HCT116 (cell line): Measurements from ENCODE around the gene NOC4L. TPM values are rescaled to one million over a fixed set of nuclear protein-coding genes. Genes with fewer than 3 reads are reported as not detected.

Experiments used
- ATAC-seq: fragments of 200-7000 bp; cut with Tn5 transposase; 2 replicates; pipeline ENCODE4 v1.9.1; 2020; ENCODE audit warnings: mild to moderate bottlenecking, moderate library complexity
- BruUV-seq: library from RNA; stranded (reverse); fragments of 400-500 nt; replicated peaks from 2 replicates; lab custom pipeline; 2021; lab: Mats Ljungman, UMichigan
- CTCF ChIA-PET: fragments of 300-600 bp; sonication (Branson Sonifier 250); formaldehyde crosslinking; loops from one replicate; lab custom pipeline; 2021; ENCODE audit warnings: antibody characterized with exemption; lab: Charles Lee
- POLR2A ChIA-PET: fragments of 300-600, 350-600 bp; sonication (Branson Sonifier 250); formaldehyde crosslinking; loops from one replicate; lab custom pipeline; 2021; ENCODE audit warnings: antibody characterized with exemption; lab: Charles Lee
- RAD21 ChIA-PET, 2 experiments: fragments of 300-600 bp; sonication (Branson Sonifier 250); formaldehyde crosslinking; loops; one replicate each; lab custom pipeline; 2023; ENCODE audit warnings: low total read pairs in 2 of 2; ENCODE audit not compliant: uncharacterized antibody in 2 of 2, unreplicated experiment in 2 of 2, low non-redundant PET in 1 of 2; lab: Charles Lee
- DNase-seq: peaks from one replicate; pipeline ENCODE4 v3.0.0-alpha.2; 2010; ENCODE audit warnings: low read depth, low spot score
- H2AFZ ChIP-seq: fragments of 200-600 bp; shearing (Covaris generic), sonication (generic); 2 replicates; pipeline ENCODE4 v1.6.1; 2017; ENCODE audit warnings: low read depth, mixed run types, mixed read lengths, antibody characterized with exemption, low read length; ENCODE audit not compliant: poor library complexity, severe bottlenecking
- H3K27ac ChIP-seq: 2 replicates; pipeline ENCODE4 v1.5.1; 2012; ENCODE audit warnings: low read depth, low read length
- H3K27me3 ChIP-seq: fragments of 200-600 bp; sonication (generic); 2 replicates; pipeline ENCODE4 v1.6.1; 2016; ENCODE audit warnings: mixed run types, low read length, mixed read lengths; ENCODE audit not compliant: insufficient read depth
- H3K36me3 ChIP-seq, 2 experiments: fragments of 200-500 bp in 1 of 2; fragments of 200-600 bp in 1 of 2; sonication (Bioruptor generic) in 1 of 2; sonication (generic) in 1 of 2; 2 replicates each; pipeline versions ENCODE4 v1.5.1 to v1.6.1; 2014 to 2016; ENCODE audit warnings: low read length in 2 of 2, inconsistent platforms in 1 of 2, mixed read lengths in 1 of 2, mixed run types in 1 of 2; ENCODE audit not compliant: insufficient read depth in 2 of 2, control insufficient read depth in 1 of 2
- H3K4me1 ChIP-seq, 2 experiments: fragments of 200-600 bp in 1 of 2; sonication (generic) in 1 of 2; 2 replicates each; pipeline versions ENCODE4 v1.5.1 to v1.6.1; 2012 to 2017; ENCODE audit warnings: low read length in 2 of 2, inconsistent platforms in 1 of 2, mild to moderate bottlenecking in 1 of 2, mixed read lengths in 1 of 2, mixed run types in 1 of 2, moderate library complexity in 1 of 2; ENCODE audit not compliant: insufficient read depth in 2 of 2, control insufficient read depth in 1 of 2
- H3K4me2 ChIP-seq: fragments of 200-600 bp; sonication (generic); 2 replicates; pipeline ENCODE4 v1.6.1; 2017; ENCODE audit warnings: mixed run types, low read length, mixed read lengths
- H3K4me3 ChIP-seq, 2 experiments: fragments of 200-600 bp in 1 of 2; sonication (generic) in 1 of 2; replicated peaks in 1 of 2; 2 replicates each; pipeline ENCODE4 v1.5.1; 2011 to 2016; ENCODE audit warnings: low read length in 2 of 2, control low read depth in 1 of 2, low read depth in 1 of 2, mild to moderate bottlenecking in 1 of 2, mixed read lengths in 1 of 2, mixed run types in 1 of 2
- H3K79me2 ChIP-seq: fragments of 200-600 bp; sonication (generic); 2 replicates; pipeline ENCODE4 v1.6.1; 2017; ENCODE audit warnings: mild to moderate bottlenecking, mixed run types, low read length, moderate library complexity, mixed read lengths; ENCODE audit not compliant: insufficient read depth
- H3K9ac ChIP-seq: fragments of 200-600 bp; sonication (generic); 2 replicates; pipeline ENCODE4 v1.6.1; 2016; ENCODE audit warnings: low read length, mixed read lengths
- H3K9me2 ChIP-seq: fragments of 200-600 bp; sonication (generic), shearing (Covaris generic); 2 replicates; pipeline ENCODE4 v1.6.1; 2017; ENCODE audit warnings: mixed run types, mild to moderate bottlenecking, moderate library complexity; ENCODE audit not compliant: insufficient read depth
- H3K9me3 ChIP-seq, 2 experiments: fragments of 200-500 bp in 1 of 2; fragments of 200-600 bp in 1 of 2; sonication (Bioruptor generic) in 1 of 2; sonication (generic) in 1 of 2; 2 replicates each; pipeline ENCODE4 v1.6.1; 2014 to 2017; ENCODE audit warnings: low read length in 2 of 2, mixed read lengths in 2 of 2, inconsistent platforms in 1 of 2, low read depth in 1 of 2, mild to moderate bottlenecking in 1 of 2, mixed run types in 1 of 2, moderate library complexity in 1 of 2; ENCODE audit not compliant: control insufficient read depth in 1 of 2, insufficient read depth in 1 of 2
- H4K20me1 ChIP-seq: fragments of 200-600 bp; sonication (generic), shearing (Covaris generic); 2 replicates; pipeline ENCODE4 v1.6.1; 2017; ENCODE audit warnings: mixed run types, mild to moderate bottlenecking, moderate library complexity; ENCODE audit not compliant: insufficient read depth
- CBX3 ChIP-seq: IDR thresholded peaks from 2 replicates; pipeline ENCODE4 v1.6.1; 2012; ENCODE audit warnings: low read depth
- CEBPB ChIP-seq: IDR thresholded peaks from 2 replicates; pipeline ENCODE4 v1.6.1; 2012; ENCODE audit warnings: low read depth
- EGR1 ChIP-seq: IDR thresholded peaks from 2 replicates; pipeline ENCODE4 v1.6.1; 2012; ENCODE audit warnings: low read depth
- ELF1 ChIP-seq: IDR thresholded peaks from 2 replicates; pipeline ENCODE4 v1.6.1; 2012; ENCODE audit warnings: low read depth, borderline replicate concordance
- EZH2 ChIP-seq: fragments of 200-600 bp; sonication (generic); IDR thresholded peaks from 2 replicates; pipeline ENCODE4 v1.6.1; 2017; ENCODE audit warnings: antibody characterized with exemption, mixed run types
- EZH2phosphoT487 ChIP-seq: fragments of 200-600 bp; IDR thresholded peaks from 2 replicates; pipeline ENCODE4 v1.6.1; 2018; ENCODE audit warnings: antibody characterized with exemption, borderline replicate concordance
- JUND ChIP-seq: IDR thresholded peaks from 2 replicates; pipeline ENCODE4 v1.6.1; 2012
- MAX ChIP-seq: IDR thresholded peaks from 2 replicates; pipeline ENCODE4 v1.6.1; 2012
- POLR2AphosphoS5 ChIP-seq: IDR thresholded peaks from 2 replicates; pipeline ENCODE4 v1.6.1; 2011; ENCODE audit warnings: mild to moderate bottlenecking, low read depth, low read length, moderate library complexity
- RAD21 ChIP-seq: IDR thresholded peaks from 2 replicates; pipeline ENCODE4 v1.6.1; 2012; ENCODE audit warnings: low read depth, mild to moderate bottlenecking
- REST ChIP-seq: IDR thresholded peaks from 2 replicates; pipeline ENCODE4 v1.6.1; 2012; ENCODE audit warnings: low read depth
- SP1 ChIP-seq: IDR thresholded peaks from 2 replicates; pipeline ENCODE4 v1.6.1; 2012; ENCODE audit warnings: low read depth
- TCF7L2 ChIP-seq: IDR thresholded peaks from 2 replicates; pipeline ENCODE4 v1.7.0; 2011; ENCODE audit warnings: borderline replicate concordance, inconsistent platforms; ENCODE audit not compliant: insufficient read depth, insufficient read length; ENCODE audit errors: extremely low read depth
- YY1 ChIP-seq: IDR thresholded peaks from 2 replicates; pipeline ENCODE4 v1.6.1; 2011; ENCODE audit warnings: low read length, low read depth, moderate library complexity, mild to moderate bottlenecking; ENCODE audit not compliant: insufficient replicate concordance; ENCODE audit errors: extremely low read depth
- ZBTB33 ChIP-seq: IDR thresholded peaks from 2 replicates; pipeline ENCODE4 v1.6.1; 2011; ENCODE audit warnings: mild to moderate bottlenecking, low read length, moderate library complexity; ENCODE audit not compliant: insufficient replicate concordance; ENCODE audit errors: extremely low read depth
- ZFX ChIP-seq: fragments of 450-650 bp; IDR thresholded peaks from 2 replicates; pipeline ENCODE4 v1.6.1; 2017
- intact Hi-C: fragments of 100-400 bp; cut with micrococcal nuclease; formaldehyde crosslinking; loops from 2 replicates; pipeline ENCODE4 v1.10.0; 2022
- total RNA-seq: library from RNA; stranded (reverse); gene quantifications from one replicate; pipeline ENCODE4 v1.2.1, GENCODE V29; 2021; ENCODE audit not compliant: unreplicated experiment

Gene NOC4L
- total RNA-seq, 1 experiment from 2014 or later = 47.6 TPM

- Histone ChIP-seq H2AFZ (no peak overlapping the region), H3K36me3 (no peaks in the 10 kb centered on the region), H3K27me3 (0 out of 2 replicates have a peak, but pooled peaks cover 6% of the 10 kb centered on the region), H3K9me2 (no peaks in the 10 kb centered on the region), H3K4me2 (no peak overlapping the region), H3K4me1 (no peaks in the 10 kb centered on the region), H3K4me3 (no peak overlapping the region), H3K9ac (no peak overlapping the region), H3K27ac (no peak overlapping the region), H3K79me2 (no peaks in the 10 kb centered on the region), H3K9me3 (no peaks in the 10 kb centered on the region), H4K20me1 (no peaks in the 10 kb centered on the region)
- DNase-seq (no peak), ATAC-seq (no peak)
- TF ChIP-seq CEBPB = no peak
- TF ChIP-seq ZBTB33 = no peak
- no peak for TF ChIP-seq EZH2
- no peak for TF ChIP-seq CBX3
- TF ChIP-seq ELF1 = no peak
- TF ChIP-seq REST = no peak
- TF ChIP-seq EZH2phosphoT487 = no peak
- no peak for TF ChIP-seq YY1
- no peak for TF ChIP-seq MAX
- no peak for TF ChIP-seq JUND
- TF ChIP-seq ZFX = no peak
- no peak for TF ChIP-seq SP1
- no peak for TF ChIP-seq RAD21
- TF ChIP-seq EGR1 = no peak
- no peak for TF ChIP-seq POLR2AphosphoS5
- no peak for TF ChIP-seq TCF7L2
- ChIA-PET RAD21 (no interaction called here), POLR2A (no interaction called here), CTCF (no interaction called here)
- intact Hi-C loops = no loop called here
- no TSS peak for BruUV-seq
These were observed 38.6 kb downstream of the NOC4L start for GRCh38 chr12:132182711-132183365.
